GM21717 (cell line): ENCODE data around the gene GALNT5.
"Not testable (repeated sequence)": the region's sequence is repeated elsewhere in the genome, so short reads cannot be mapped to it uniquely, and the experiment has no call there.

Experiments used
- ATAC-seq: cut with Tn5 transposase; IDR thresholded peaks from one replicate; pipeline ENCODE4 v1.9.1; 2021; ENCODE audit warnings: mild to moderate bottlenecking, moderate library complexity; ENCODE audit not compliant: unreplicated experiment

GALNT5 gene

DNA sequence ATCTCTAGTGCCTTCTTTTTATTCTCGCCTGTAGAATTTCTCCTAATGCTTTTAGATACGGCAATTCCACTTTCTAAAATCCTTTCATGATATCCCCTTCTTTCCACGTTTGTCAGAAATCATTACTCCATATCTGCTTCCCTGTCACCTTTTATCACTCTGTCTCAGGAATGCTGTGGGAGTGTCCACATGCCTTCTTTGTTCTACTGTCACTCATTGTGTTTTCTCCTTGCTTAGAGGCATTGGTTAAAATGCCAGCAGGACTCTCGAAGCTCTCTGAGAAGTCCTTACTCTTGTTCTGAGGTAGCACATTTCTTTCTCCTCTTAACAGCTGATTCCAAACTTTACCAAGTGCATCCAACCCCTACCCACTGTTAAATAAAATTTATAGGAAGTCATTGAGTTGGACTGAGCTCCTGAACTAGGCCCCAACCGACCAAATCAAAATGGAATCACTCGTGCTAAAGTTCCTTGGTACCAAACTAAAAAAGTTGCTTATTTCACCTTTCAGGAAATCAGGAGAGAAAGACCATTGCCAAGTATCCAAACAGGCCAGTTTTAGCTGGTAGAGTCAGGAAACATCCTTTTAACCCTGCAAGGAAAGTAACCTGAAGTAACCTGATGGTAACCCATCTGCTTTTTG is 10.6 kb upstream of the GALNT5 start:
- ATAC-seq: no peak

DNA sequence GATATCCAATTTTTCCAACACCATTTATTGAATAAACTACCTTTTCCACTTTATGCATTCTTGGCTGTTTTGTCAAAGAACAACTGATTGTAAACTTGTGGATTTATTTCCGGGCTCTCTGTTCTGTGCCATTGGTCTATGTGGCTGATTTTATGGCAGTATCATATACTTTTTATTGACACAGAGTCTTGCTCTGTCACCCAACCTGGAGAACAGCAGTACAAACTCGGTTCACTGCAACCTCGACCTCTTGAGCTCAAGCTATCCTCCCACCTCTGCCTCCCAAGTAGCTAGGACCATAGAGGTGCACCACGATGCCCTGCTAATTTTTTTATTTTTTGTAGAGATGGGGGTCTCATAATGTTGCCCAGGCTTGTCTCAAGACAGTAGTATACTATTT is 6.7 kb upstream of the GALNT5 start:
- ATAC-seq: no peak

DNA sequence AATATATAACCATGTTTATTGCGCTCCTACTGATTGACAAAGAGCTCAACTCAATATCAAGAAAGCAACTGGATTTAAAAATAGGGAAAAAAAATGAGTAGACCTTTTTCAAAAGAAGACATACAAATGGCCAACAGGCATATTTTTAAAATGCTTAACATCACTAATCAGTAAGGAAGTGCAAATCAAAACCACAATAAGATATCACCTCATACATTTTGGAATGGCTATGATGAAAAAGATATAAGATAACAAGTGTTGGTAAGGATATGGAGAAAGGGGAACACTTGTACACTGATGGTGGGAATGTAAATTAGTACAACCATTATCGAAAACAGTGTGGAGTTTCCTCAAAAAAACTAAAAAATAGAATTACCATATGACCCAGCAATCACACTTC is 5.6 kb upstream of the GALNT5 start:
- ATAC-seq: no peak

DNA sequence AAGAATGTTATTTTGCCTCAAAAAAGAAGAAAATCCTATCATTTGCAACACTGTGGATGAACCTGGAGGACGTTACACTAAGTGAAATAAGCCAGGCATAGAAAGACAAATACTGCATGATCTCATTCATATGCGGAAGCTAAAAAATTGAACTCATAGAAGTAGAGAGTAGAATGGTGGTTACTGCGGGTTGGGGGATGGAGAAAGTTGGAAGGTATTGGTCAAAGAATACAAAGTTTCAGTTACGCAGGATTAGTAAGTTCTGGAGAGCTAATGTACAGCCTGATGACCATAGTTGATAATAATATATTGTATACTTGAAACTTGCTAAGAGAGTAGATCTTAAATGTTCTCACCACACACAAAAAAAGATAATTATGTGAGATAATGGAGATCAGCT is 5.0 kb upstream of the GALNT5 start:
- no peak for ATAC-seq

DNA sequence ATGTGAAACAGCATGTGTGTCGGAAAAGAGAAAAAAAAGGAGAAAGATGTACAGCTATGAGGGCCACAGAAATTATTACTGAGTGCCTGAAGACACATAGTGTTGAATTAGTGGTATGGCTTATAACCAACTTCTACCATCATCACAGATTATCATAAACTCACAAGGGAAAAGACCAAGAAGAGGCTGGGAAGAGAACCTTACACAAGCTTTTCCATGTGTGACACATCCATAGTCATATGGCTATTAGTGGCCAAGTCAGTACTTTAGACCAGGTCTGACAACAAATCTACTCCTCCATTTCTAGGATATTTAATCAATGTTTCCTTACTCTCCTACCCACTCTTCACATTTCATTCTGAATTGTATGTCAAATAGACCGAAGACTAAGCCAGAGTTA is 3.5 kb upstream of the GALNT5 start:
- no peak for ATAC-seq

DNA sequence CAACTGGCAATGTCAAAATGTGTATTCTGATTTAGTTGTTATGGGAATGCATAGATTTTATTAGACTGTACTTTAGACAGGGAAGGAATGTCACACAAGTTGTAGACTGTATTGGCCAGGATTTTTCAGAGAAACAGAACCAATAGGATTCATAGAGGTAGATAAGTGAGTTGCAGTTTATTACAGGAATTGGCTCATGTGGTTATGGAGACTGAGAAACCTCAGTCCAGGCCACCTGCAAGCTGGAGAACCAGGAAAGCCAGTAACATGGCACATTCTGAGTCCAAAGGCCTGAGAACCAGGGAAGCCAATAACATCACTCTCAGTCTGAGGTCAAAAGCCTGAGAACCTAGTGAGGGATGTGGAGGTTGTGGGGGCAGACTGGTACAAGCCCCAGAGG is 1.8 kb upstream of the GALNT5 start:
- ATAC-seq: no peak

DNA sequence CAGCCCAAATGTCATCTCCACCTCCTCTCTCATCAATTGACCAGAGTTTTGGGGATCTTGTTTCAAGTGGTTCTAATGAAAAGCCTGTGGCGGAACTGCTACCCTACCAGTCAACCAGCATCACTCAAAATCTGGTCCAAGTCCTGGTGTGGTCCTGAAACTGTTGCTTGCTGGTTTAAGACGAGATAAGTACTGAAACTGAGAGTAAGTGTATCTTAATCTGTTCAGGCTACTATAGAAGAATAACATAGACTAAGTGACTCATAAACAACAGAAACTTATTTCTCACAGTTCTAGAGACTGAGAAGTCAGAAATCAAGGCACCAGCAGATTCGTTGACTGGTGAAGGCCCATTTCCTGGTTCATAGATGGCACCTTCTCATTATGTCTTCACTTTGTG is 879 bp upstream of the GALNT5 start:
- peak; percentile 98 for ATAC-seq

DNA sequence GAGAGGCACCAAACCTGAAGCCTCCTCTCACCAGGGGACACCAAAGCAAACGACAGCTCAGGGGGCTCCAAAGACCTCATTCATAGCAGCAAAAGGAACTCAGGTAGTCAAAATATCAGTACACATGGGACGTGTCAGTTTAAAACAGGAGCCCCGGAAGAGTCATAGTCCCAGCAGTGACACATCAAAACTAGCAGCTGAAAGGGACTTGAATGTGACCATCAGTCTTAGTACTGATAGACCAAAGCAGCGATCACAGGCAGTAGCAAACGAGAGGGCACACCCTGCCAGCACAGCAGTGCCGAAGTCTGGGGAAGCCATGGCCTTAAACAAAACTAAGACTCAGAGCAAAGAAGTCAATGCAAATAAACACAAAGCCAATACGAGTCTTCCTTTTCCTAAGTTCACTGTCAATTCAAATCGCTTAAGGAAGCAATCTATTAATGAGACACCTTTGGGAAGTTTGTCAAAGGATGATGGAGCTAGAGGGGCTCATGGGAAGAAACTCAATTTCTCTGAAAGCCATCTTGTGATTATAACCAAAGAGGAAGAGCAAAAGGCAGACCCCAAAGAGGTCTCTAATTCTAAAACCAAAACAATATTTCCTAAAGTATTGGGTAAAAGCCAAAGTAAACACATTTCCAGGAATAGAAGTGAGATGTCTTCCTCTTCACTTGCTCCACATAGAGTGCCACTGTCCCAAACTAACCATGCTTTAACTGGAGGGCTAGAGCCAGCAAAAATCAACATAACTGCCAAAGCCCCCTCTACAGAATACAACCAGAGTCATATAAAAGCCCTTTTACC is 1.2 kb downstream of the GALNT5 start:
- no peak for ATAC-seq

DNA sequence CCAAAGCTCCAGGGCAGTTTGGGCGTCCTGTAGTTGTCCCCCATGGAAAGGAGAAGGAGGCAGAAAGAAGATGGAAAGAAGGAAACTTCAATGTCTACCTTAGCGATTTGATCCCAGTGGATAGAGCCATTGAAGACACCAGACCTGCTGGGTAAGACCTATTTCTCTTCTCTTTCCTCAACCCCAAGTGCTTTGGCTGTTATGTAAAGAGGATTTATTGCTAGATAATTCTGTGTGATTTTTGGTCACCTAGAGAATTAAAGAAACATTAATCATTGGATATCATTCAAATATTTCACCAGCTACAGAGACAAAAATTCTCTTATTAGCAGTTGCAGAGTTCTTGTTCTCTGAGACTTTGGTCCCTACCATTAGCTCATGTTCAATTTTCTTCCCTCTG is 1.9 kb downstream of the GALNT5 start:
- ATAC-seq: no peak

DNA sequence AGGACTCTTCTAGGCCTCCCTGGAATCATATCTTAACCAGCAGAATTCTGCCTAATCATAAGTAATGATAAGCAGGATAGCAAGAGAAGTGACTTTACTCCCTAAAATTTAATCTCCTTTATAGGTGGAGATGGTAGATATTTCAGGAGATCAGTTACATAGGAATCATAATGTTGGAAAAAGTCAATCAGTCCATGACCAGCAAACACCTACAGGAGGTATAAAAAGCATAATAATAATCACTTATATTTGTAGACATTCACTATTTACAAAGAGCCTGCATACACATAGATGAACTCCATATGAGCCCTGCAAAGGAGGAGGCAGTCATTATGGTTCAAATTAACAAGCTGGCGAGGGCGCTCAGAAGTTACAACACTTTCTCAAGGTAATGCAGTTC is 2.5 kb downstream of the GALNT5 start:
- no peak for ATAC-seq

DNA sequence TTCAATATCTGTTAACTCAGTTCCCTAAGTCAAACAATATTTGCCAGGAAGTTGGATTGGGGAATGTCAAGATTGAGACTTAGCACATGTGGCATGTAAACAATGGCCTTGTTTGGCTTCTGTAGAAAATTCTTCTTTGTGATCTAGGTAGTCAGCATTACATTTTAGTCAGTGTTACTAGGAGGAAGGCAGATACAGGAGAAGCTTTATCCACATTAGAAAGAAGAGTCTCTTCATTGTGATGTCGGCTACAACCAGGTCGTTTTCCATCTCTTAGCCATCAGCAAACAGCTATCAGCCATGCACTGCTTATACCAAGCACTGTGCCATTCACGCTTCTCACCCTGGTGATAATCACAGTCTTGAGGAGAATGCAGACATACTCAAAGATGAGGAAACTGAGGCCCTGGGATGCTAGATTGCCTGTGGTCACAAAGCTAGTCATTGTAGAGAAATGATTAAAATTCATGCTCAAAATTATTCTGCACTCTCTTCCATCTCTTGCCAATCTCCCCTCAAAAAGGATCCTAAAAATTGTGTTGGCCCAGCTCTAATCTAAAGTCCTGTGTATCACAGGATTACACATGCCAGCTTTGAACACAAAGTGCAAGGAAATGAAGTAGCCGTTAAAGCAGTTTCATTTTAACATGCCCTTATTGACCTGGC is 3.2 kb downstream of the GALNT5 start:
- no peak for ATAC-seq

DNA sequence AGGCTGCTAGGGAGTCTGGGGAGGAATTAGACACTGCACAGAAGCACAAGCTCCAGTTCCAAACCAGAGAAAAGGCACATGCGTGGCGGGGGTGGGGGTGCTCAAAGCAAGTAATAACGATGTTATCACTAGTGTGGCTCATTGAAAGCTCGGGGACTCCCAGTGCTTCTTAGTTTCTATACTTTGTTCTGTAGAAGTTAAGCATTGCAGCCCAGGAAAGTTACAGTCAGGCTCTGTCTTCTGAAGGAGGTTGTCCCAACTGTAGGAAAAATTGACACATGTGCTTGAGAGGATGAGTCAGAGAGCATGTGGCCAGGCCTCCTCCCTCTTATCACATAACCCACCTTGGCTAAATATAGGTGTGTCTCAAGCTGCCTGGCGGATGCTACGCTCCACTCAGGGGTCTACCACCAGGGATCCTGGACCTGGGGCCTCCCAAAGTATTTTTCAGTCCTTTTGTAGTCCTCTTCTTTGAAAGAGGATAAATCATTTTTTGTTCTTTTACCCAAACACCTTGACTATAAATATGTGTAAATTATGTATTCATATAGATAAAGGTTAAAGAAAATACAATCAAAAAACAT is 3.8 kb downstream of the GALNT5 start:
- no peak for ATAC-seq

DNA sequence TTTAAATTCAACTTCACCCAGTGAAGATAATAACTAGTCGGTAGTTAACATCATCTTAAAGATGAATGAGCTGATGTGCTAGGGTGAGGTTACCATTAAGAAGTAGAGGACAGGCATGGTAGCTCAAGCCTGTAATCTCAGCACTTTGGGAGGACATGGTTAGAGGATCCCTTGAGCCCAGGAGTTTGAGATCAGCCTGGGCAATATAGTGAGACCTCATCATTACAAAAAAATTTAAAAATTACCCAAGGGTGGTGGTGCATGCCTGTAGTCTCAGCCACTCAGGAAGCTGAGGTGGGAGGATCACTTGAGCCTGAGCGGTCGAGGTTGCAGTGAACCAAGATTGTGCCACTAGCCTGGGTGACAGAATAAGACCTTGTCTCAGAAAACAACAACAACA is 4.7 kb downstream of the GALNT5 start:
- ATAC-seq: no peak

DNA sequence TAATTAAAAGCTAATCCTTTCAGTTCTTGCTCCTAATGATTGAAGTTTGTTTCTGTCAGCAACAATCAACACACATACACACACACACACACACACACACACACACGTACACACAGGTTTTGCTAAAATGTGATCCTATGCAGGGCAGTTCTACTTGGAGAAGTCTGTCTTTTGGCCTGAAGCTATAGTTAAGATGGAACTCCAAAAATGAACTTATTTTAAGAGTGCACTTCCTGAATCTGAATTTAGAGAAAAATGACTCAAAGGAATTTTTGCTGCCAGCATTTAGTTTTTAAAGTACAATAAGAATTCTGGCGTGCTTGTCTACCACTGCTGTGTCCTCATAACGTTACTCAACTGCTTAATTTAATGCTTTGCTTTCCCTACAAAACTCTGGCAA is 6.6 kb downstream of the GALNT5 start:
- no peak for ATAC-seq

DNA sequence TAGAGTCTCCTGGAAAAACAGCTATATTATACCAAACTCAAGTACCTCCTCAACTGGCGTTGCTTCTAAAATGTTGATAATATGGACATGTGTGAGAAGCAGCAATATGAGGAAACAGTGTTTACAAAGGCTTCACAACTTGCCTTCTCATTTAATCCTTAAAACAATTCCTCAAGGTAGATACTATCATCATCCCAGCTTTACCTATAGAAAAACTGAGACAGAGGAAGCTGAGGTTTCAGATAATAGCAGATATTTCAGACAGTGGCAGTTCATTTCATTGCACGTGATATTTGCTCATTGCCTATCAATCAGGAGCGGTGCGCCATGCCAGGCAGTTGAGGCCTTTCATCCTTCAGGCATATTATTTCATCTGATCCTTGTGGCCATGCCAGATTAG is 8.3 kb downstream of the GALNT5 start:
- no peak for ATAC-seq

DNA sequence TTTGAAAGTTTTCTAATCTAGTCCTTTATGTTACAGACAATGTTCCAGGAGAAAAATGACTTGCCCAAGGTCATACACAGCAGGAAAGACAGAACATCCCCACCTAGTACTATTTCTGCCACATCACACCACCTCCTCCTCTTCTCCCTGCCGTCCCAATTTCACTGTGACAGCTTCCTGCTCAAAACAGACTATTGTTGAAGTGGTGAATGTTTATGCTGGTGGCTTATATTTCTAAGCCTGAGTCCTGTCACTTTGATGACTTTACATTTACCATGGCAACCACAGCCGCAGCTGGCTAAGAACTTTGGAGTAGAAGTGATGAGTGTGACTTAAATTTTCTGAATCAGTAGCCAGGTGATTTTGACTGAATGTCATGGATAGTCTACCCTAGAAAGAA is 10.0 kb downstream of the GALNT5 start:
- ATAC-seq: no peak

DNA sequence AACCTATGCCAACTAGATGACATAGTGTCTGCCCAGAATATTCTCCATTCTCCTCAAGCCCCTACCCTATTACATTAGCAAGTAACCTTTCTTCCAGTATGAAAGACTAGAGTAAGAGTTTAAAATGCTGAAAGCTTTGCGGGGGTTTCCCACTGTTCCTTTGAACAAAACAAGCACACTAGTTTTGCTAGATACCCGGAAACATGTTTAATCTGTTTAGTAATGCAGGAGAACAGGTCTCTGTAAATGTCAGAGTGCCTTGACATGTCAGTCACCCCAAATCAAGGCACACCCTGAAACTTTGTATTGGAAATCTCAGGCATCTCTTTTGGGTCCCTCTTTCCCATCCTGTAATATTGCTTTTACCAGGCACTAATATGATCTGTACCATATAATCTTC is 11.6 kb downstream of the GALNT5 start:
- no peak for ATAC-seq

DNA sequence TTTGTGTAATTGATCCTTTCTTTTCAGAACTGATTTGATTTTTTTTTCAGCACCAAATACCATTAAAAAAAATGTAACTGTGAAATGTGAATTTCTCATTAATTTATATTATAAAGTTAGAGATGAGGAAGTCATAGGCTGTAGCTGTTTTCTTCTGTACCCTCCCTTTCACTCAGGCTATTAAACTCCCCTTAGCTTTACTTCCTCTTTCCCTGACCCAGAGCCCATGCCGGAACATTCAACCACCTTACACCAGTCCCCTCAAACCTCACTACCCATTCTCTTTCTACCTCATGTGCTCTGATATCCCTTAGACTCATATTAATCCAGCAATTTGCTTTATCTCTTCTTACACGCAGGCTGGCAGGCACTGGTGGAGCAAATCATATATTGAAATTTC is 12.4 kb downstream of the GALNT5 start:
- ATAC-seq: peak; percentile 54

DNA sequence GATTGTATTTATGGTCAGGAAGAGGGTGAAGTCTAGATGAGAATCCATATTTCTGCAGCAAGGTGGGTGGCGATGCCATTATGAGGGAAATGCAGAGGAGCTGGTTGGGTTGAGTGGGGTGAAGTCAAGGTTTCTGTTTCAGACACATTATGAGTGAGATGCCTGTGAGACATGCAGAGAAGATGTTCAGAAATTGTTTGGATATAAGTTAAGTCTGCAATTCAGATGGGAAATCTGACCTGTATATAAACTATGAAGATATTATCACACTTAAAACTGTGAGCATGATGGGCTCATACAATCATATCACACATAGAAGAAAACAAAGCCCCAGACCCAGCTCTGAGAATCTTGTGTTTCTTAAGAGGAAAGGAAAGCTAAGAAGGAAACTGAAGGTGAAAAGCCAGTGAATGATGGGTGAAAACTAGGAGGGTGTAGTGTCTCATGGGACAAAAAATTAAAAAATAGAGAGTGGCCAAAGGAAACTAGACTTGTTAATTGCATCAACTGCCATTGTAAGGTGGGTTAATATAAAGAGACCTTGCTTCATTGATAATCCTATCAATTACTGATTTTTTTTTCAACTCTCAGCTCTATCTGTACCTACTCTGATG is 14.2 kb downstream of the GALNT5 start:
- peak; percentile 63 for ATAC-seq

DNA sequence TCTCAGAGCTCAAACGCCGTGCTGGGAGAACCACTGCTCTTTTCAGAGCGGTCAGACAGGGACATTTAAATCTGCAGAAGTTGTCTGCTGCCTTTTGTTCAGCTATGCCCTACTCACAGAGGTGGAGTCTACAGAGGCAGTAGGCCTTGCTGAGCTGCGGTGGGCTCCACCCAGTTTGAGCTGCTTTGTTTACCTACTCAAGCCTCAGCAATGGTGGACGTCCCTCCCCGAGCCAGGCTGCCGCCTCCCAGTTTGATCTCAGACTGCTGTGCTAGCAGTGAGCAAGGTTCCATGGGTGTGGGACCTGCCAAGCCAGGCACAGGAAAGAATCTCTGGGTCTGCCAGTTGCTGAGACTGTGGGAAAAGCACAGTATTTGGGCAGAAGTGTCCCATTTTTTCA is 21.8 kb downstream of the GALNT5 start:
- not testable (repeated sequence) for ATAC-seq

DNA sequence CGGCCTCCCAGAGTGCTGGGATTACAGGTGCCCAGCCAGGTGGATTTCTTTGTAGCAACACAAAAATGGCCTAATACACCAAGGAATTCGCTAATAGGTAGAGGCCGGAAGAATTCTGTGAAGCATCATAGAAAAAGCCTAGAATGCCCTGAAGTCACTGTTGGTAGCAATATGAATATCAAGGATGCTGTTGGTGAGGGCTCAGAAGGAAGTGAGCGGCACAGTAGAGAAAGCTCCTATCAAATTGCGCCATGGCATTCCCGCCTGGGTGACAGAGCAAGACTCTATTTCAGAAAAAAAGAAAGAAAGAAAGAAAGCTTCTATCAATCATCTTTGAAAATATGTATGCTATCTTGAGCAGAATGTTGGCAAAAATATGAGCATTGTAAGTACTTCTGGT is 23.8 kb downstream of the GALNT5 start:
- ATAC-seq: no peak
